GM18499 (cell line): ENCODE data around the gene SOX2.
"Not testable (repeated sequence)": the region's sequence is repeated elsewhere in the genome, so short reads cannot be mapped to it uniquely, and the experiment has no call there.

Source experiments
- ATAC-seq: cut with Tn5 transposase; IDR thresholded peaks from one replicate; pipeline ENCODE4 v1.9.1; 2021; ENCODE audit warnings: moderate number of reproducible peaks; ENCODE audit not compliant: insufficient read depth, unreplicated experiment

SOX2 gene

GRCh38 chr3:181752202-181752671 is 40.5 kb downstream of the SOX2 start:
- no peak for ATAC-seq

- ATAC-seq, result no peak
These were observed 41.7 kb downstream of the SOX2 start for GRCh38 chr3:181753391-181753790.

- ATAC-seq, result no peak
These were observed 44.2 kb downstream of the SOX2 start for GRCh38 chr3:181755959-181756358.

GRCh38 chr3:181756645-181757297 is 45.0 kb downstream of the SOX2 start:
- ATAC-seq, result no peak

GRCh38 chr3:181757694-181758306 is 46.1 kb downstream of the SOX2 start:
- no peak for ATAC-seq

- no peak for ATAC-seq
These were observed 50.2 kb downstream of the SOX2 start for GRCh38 chr3:181761906-181762305.

- ATAC-seq, result not testable (repeated sequence)
These were observed 52.3 kb downstream of the SOX2 start for GRCh38 chr3:181764033-181764432.
